H9 (cell line): ENCODE data around the gene NLRP1. TPM values are rescaled to one million over a fixed set of nuclear protein-coding genes. Genes with fewer than 3 reads are reported as not detected.

ENCODE experiments used
- DNase-seq: peaks from one replicate; pipeline ENCODE4 v3.0.0-alpha.2; 2017
- H2AFZ ChIP-seq: one replicate; pipeline ENCODE4 v1.6.1; 2013; ENCODE audit warnings: mild to moderate bottlenecking, low read length, control low read depth, moderate library complexity
- H2AK5ac ChIP-seq: 2 replicates; pipeline ENCODE4 v1.6.1; 2013; ENCODE audit warnings: low read length, control low read depth, mixed read lengths; ENCODE audit not compliant: insufficient read length
- H2BK120ac ChIP-seq: one replicate; pipeline ENCODE4 v1.6.1; 2013; ENCODE audit warnings: low read depth, mild to moderate bottlenecking, low read length, control low read depth, inconsistent platforms; ENCODE audit not compliant: poor library complexity, severe bottlenecking
- H2BK12ac ChIP-seq: 2 replicates; pipeline ENCODE4 v1.6.1; 2013; ENCODE audit warnings: low read length, control low read depth, mixed read lengths, low read depth; ENCODE audit not compliant: insufficient read length
- H2BK15ac ChIP-seq: 2 replicates; pipeline ENCODE4 v1.6.1; 2013; ENCODE audit warnings: low read depth, low read length, control low read depth
- H2BK20ac ChIP-seq: one replicate; pipeline ENCODE4 v1.6.1; 2013; ENCODE audit warnings: low read depth, mild to moderate bottlenecking, low read length, control low read depth, inconsistent platforms; ENCODE audit not compliant: poor library complexity, severe bottlenecking
- H2BK5ac ChIP-seq: 2 replicates; pipeline ENCODE4 v1.6.1; 2013; ENCODE audit warnings: low read length, control low read depth, mixed read lengths; ENCODE audit not compliant: insufficient read length
- H3K14ac ChIP-seq: 2 replicates; pipeline ENCODE4 v1.6.1; 2013; ENCODE audit warnings: low read length, control low read depth; ENCODE audit not compliant: insufficient read depth
- H3K18ac ChIP-seq: 2 replicates; pipeline ENCODE4 v1.6.1; 2013; ENCODE audit warnings: low read depth, mild to moderate bottlenecking, mixed read lengths, low read length, control low read depth; ENCODE audit not compliant: insufficient read length
- H3K23ac ChIP-seq: 2 replicates; pipeline ENCODE4 v1.6.1; 2013; ENCODE audit warnings: low read length, control low read depth, mixed read lengths, low read depth; ENCODE audit not compliant: insufficient read length
- H3K23me2 ChIP-seq: 2 replicates; pipeline ENCODE4 v1.6.1; 2013; ENCODE audit warnings: low read depth, mild to moderate bottlenecking, mixed read lengths, low read length, control low read depth; ENCODE audit not compliant: insufficient read length, poor library complexity, severe bottlenecking
- H3K27ac ChIP-seq: 2 replicates; pipeline ENCODE4 v1.5.1; 2013; ENCODE audit warnings: low read length, control low read depth, mixed read lengths, low read depth; ENCODE audit not compliant: insufficient read length
- H3K27me3 ChIP-seq: 2 replicates; pipeline ENCODE4 v1.6.1; 2013; ENCODE audit warnings: low read length, control low read depth, inconsistent platforms; ENCODE audit not compliant: insufficient read depth
- H3K4ac ChIP-seq: 2 replicates; pipeline ENCODE4 v1.6.1; 2013; ENCODE audit warnings: low read depth, mild to moderate bottlenecking, control low read depth, inconsistent platforms, low read length, moderate library complexity
- H3K4me1 ChIP-seq: 2 replicates; pipeline ENCODE4 v1.6.1; 2013; ENCODE audit warnings: low read length, control low read depth, inconsistent platforms; ENCODE audit not compliant: insufficient read depth
- H3K4me2 ChIP-seq: 2 replicates; pipeline ENCODE4 v1.6.1; 2013; ENCODE audit warnings: low read length, control low read depth, mixed read lengths; ENCODE audit not compliant: insufficient read length, insufficient read depth
- H3K56ac ChIP-seq: 2 replicates; pipeline ENCODE4 v1.6.1; 2013; ENCODE audit warnings: low read depth, mild to moderate bottlenecking, mixed read lengths, low read length, control low read depth; ENCODE audit not compliant: insufficient read length
- H3K79me1 ChIP-seq: 2 replicates; pipeline ENCODE4 v1.6.1; 2013; ENCODE audit warnings: low read depth, mild to moderate bottlenecking, moderate library complexity, low read length, control low read depth, inconsistent platforms; ENCODE audit not compliant: insufficient read depth, poor library complexity, severe bottlenecking
- H3K79me2 ChIP-seq: 2 replicates; pipeline ENCODE4 v1.6.1; 2013; ENCODE audit warnings: low read length, control low read depth, inconsistent platforms; ENCODE audit not compliant: insufficient read depth
- H3K9ac ChIP-seq: 2 replicates; pipeline ENCODE4 v1.6.1; 2013; ENCODE audit warnings: low read length, control low read depth, mixed read lengths; ENCODE audit not compliant: insufficient read length; ENCODE audit errors: extremely low read depth
- H3K9me3 ChIP-seq: one replicate; pipeline ENCODE4 v1.6.1; 2013; ENCODE audit warnings: low read depth, low read length, inconsistent platforms; ENCODE audit not compliant: control insufficient read depth
- H3T11ph ChIP-seq: one replicate; pipeline ENCODE4 v1.6.1; 2013; ENCODE audit warnings: mild to moderate bottlenecking, low read length, control low read depth, inconsistent platforms
- H4K20me1 ChIP-seq: one replicate; pipeline ENCODE4 v1.6.1; 2013; ENCODE audit not compliant: control insufficient read depth, insufficient read length, insufficient read depth
- H4K5ac ChIP-seq: 2 replicates; pipeline ENCODE4 v1.6.1; 2013; ENCODE audit warnings: low read depth, mild to moderate bottlenecking, mixed read lengths, low read length, control low read depth; ENCODE audit not compliant: insufficient read length
- H4K8ac ChIP-seq: replicated peaks from 2 replicates; pipeline ENCODE4 v1.6.1; 2013; ENCODE audit warnings: low read length, control low read depth, mixed read lengths, low read depth; ENCODE audit not compliant: insufficient read length
- H4K91ac ChIP-seq: 2 replicates; pipeline ENCODE4 v1.6.1; 2013; ENCODE audit warnings: low read depth, mild to moderate bottlenecking, moderate library complexity, mixed read lengths, low read length, control low read depth; ENCODE audit not compliant: insufficient read length
- H3K27ac Mint-ChIP-seq, 3 experiments: 2 replicates in 2 of 3; 3 replicates in 1 of 3; pipeline ENCODE4 v1.8.0; 2020 to 2021; ENCODE audit warnings: mixed read lengths in 3 of 3, mild to moderate bottlenecking in 1 of 3, moderate library complexity in 1 of 3
- H3K27me3 Mint-ChIP-seq: 2 replicates; pipeline ENCODE4 v1.8.0; 2021; ENCODE audit warnings: low read depth, mild to moderate bottlenecking, moderate library complexity, mixed read lengths
- H3K36me3 Mint-ChIP-seq, 3 experiments: 2 replicates in 2 of 3; 3 replicates in 1 of 3; pipeline ENCODE4 v1.8.0; 2020 to 2021; ENCODE audit warnings: low read depth in 3 of 3, mixed read lengths in 3 of 3; ENCODE audit not compliant: insufficient read depth in 1 of 3
- H3K4me1 Mint-ChIP-seq, 2 experiments: 2 replicates each; pipeline ENCODE4 v1.8.0; 2020; ENCODE audit warnings: mixed read lengths in 2 of 2
- H3K4me3 Mint-ChIP-seq, 2 experiments: 2 replicates in 1 of 2; 3 replicates in 1 of 2; pipeline ENCODE4 v1.8.0; 2020 to 2021; ENCODE audit warnings: mild to moderate bottlenecking in 2 of 2, mixed read lengths in 2 of 2, moderate library complexity in 1 of 2
- H3K9me3 Mint-ChIP-seq, 2 experiments: 2 replicates in 1 of 2; 3 replicates in 1 of 2; pipeline ENCODE4 v1.8.0; 2020; ENCODE audit warnings: mild to moderate bottlenecking in 2 of 2, mixed read lengths in 2 of 2, moderate library complexity in 1 of 2
- CTCF ChIP-seq: fragments of 200-600 bp; sonication (generic); conservative IDR thresholded peaks from 3 replicates; pipeline ENCODE4 v1.8.0; 2021; ENCODE audit warnings: antibody characterized with exemption, mild to moderate bottlenecking
- WGBS: extraction: QIAGEN DNeasy Blood & Tissue Kit; methylation state at CpG from one replicate; pipeline ENCODE4 v1.1.7; 2013; ENCODE audit warnings: missing lambda C conversion rate, low lambda C conversion rate, mixed read lengths; ENCODE audit not compliant: insufficient read length; ENCODE audit errors: extremely low coverage; 5-methylcytosine and 5-hydroxymethylcytosine counted together
- total RNA-seq: library from RNA; stranded (reverse); gene quantifications from 2 replicates; pipeline ENCODE4 v1.2.1, GENCODE V29; 2021

NLRP1 gene
- total RNA-seq, 1 experiment from 2014 or later: 12.1 TPM

GRCh38 chr17:5565808-5566207 is 18.5 kb downstream of the NLRP1 start:
- Histone ChIP-seq H3K9me3 (no peaks in the 10 kb centered on the region), H4K91ac (no peak overlapping the region), H3K4me2 (no peak overlapping the region), H3K56ac (no peak overlapping the region), H3K27ac (no peak overlapping the region), H3K79me2 (no peaks in the 10 kb centered on the region), H3K4me1 (no peaks in the 10 kb centered on the region), H4K8ac (no peak overlapping the region), H2BK5ac (no peak overlapping the region), H2AK5ac (no peak overlapping the region), H3K9ac (no peak overlapping the region), H3K14ac (no peak overlapping the region), H3K18ac (no peak overlapping the region), H4K20me1 (no peaks in the 10 kb centered on the region), H3K23me2 (no peaks in the 10 kb centered on the region), H2BK120ac (no peak overlapping the region), H3K27me3 (no peaks in the 10 kb centered on the region), H2BK20ac (no peak overlapping the region), H2BK15ac (no peak overlapping the region), H4K5ac (no peak overlapping the region), H3T11ph (no peak overlapping the region), H3K4ac (no peak overlapping the region), H2BK12ac (no peak overlapping the region), H3K79me1 (no peaks in the 10 kb centered on the region), H2AFZ (no peak overlapping the region), H3K23ac (no peak overlapping the region)
- no CpG with 5 or more reads among the region's 2 CpGs for WGBS
- Mint-ChIP-seq H3K9me3 (peaks cover under 1 to 4% of the 10 kb centered on the region in 2 experiments; a peak in 3 of 5 replicates), H3K27ac (no peak overlapping the region), H3K27me3 (peaks cover 13% of the 10 kb centered on the region), H3K36me3 (no peaks in the 10 kb centered on the region), H3K4me1 (no peaks in the 10 kb centered on the region), H3K4me3 (no peak overlapping the region)
- no peak for DNase-seq
- TF ChIP-seq CTCF: no peak
